GM18867 (cell line): ENCODE data around the gene NSD1.
"Not testable (repeated sequence)": the region's sequence is repeated elsewhere in the genome, so short reads cannot be mapped to it uniquely, and the experiment has no call there.

Experiments used
- ATAC-seq: cut with Tn5 transposase; IDR thresholded peaks from one replicate; pipeline ENCODE4 v1.9.1; 2021; ENCODE audit warnings: mild to moderate bottlenecking, moderate library complexity; ENCODE audit not compliant: unreplicated experiment

NSD1 gene

GRCh38 chr5:177169271-177169670 is 35.7 kb downstream of the NSD1 start:
- no peak for ATAC-seq

GRCh38 chr5:177171961-177172360 is 38.4 kb downstream of the NSD1 start:
- ATAC-seq = no peak

GRCh38 chr5:177175336-177175735 is 41.8 kb downstream of the NSD1 start:
- ATAC-seq = no peak

- ATAC-seq = no peak
Measured at GRCh38 chr5:177176175-177176711, 42.7 kb downstream of the NSD1 start.

GRCh38 chr5:177177847-177178437 is 44.4 kb downstream of the NSD1 start:
- ATAC-seq = not testable (repeated sequence)

- no peak for ATAC-seq
Measured at GRCh38 chr5:177178733-177179304, 45.2 kb downstream of the NSD1 start.

GRCh38 chr5:177179431-177179830 is 45.9 kb downstream of the NSD1 start:
- no peak for ATAC-seq

- no peak for ATAC-seq
Measured at GRCh38 chr5:177183142-177183541, 49.6 kb downstream of the NSD1 start.

- no peak for ATAC-seq
Measured at GRCh38 chr5:177183766-177184360, 50.3 kb downstream of the NSD1 start.

GRCh38 chr5:177185993-177186392 is 52.4 kb downstream of the NSD1 start:
- no peak for ATAC-seq

GRCh38 chr5:177186645-177187044 is 53.1 kb downstream of the NSD1 start:
- ATAC-seq = no peak

- ATAC-seq = no peak
Measured at GRCh38 chr5:177188775-177189174, 55.2 kb downstream of the NSD1 start.

- no peak for ATAC-seq
Measured at GRCh38 chr5:177189416-177189815, 55.8 kb downstream of the NSD1 start.

GRCh38 chr5:177189965-177190364 is 56.4 kb downstream of the NSD1 start:
- no peak for ATAC-seq

- ATAC-seq = no peak
Measured at GRCh38 chr5:177194268-177194667, 60.7 kb downstream of the NSD1 start.

GRCh38 chr5:177195307-177195952 is 61.9 kb downstream of the NSD1 start:
- no peak for ATAC-seq

GRCh38 chr5:177198738-177199137 is 65.2 kb downstream of the NSD1 start:
- ATAC-seq = no peak

- no peak for ATAC-seq
Measured at GRCh38 chr5:177204281-177204680, 70.7 kb downstream of the NSD1 start.

GRCh38 chr5:177209610-177210009 is 76.0 kb downstream of the NSD1 start:
- no peak for ATAC-seq

GRCh38 chr5:177212242-177212641 is 78.7 kb downstream of the NSD1 start:
- no peak for ATAC-seq

- no peak for ATAC-seq
Measured at GRCh38 chr5:177220576-177220975, 87.0 kb downstream of the NSD1 start.

GRCh38 chr5:177222269-177222668 is 88.7 kb downstream of the NSD1 start:
- no peak for ATAC-seq
